HCT116 (cell line): ENCODE measurements around the gene TMEM106C. TPM values are rescaled to one million over a fixed set of nuclear protein-coding genes. Genes with fewer than 3 reads are reported as not detected.

ENCODE experiments used
- ATAC-seq: fragments of 200-7000 bp; cut with Tn5 transposase; 2 replicates; pipeline ENCODE4 v1.9.1; 2020; ENCODE audit warnings: mild to moderate bottlenecking, moderate library complexity
- BruUV-seq: library from RNA; stranded (reverse); fragments of 400-500 nt; replicated peaks from 2 replicates; lab custom pipeline; 2021; lab: Mats Ljungman, UMichigan
- CTCF ChIA-PET: fragments of 300-600 bp; sonication (Branson Sonifier 250); formaldehyde crosslinking; loops from one replicate; lab custom pipeline; 2021; ENCODE audit warnings: antibody characterized with exemption; lab: Charles Lee
- POLR2A ChIA-PET: fragments of 300-600, 350-600 bp; sonication (Branson Sonifier 250); formaldehyde crosslinking; loops from one replicate; lab custom pipeline; 2021; ENCODE audit warnings: antibody characterized with exemption; lab: Charles Lee
- RAD21 ChIA-PET, 2 experiments: fragments of 300-600 bp; sonication (Branson Sonifier 250); formaldehyde crosslinking; loops; one replicate each; lab custom pipeline; 2023; ENCODE audit warnings: low total read pairs in 2 of 2; ENCODE audit not compliant: uncharacterized antibody in 2 of 2, unreplicated experiment in 2 of 2, low non-redundant PET in 1 of 2; lab: Charles Lee
- DNase-seq: peaks from one replicate; pipeline ENCODE4 v3.0.0-alpha.2; 2010; ENCODE audit warnings: low read depth, low spot score
- H2AFZ ChIP-seq: fragments of 200-600 bp; shearing (Covaris generic), sonication (generic); 2 replicates; pipeline ENCODE4 v1.6.1; 2017; ENCODE audit warnings: low read depth, mixed run types, mixed read lengths, antibody characterized with exemption, low read length; ENCODE audit not compliant: poor library complexity, severe bottlenecking
- H3K27ac ChIP-seq: 2 replicates; pipeline ENCODE4 v1.5.1; 2012; ENCODE audit warnings: low read depth, low read length
- H3K27me3 ChIP-seq: fragments of 200-600 bp; sonication (generic); 2 replicates; pipeline ENCODE4 v1.6.1; 2016; ENCODE audit warnings: mixed run types, low read length, mixed read lengths; ENCODE audit not compliant: insufficient read depth
- H3K36me3 ChIP-seq, 2 experiments: fragments of 200-500 bp in 1 of 2; fragments of 200-600 bp in 1 of 2; sonication (Bioruptor generic) in 1 of 2; sonication (generic) in 1 of 2; 2 replicates each; pipeline versions ENCODE4 v1.5.1 to v1.6.1; 2014 to 2016; ENCODE audit warnings: low read length in 2 of 2, inconsistent platforms in 1 of 2, mixed read lengths in 1 of 2, mixed run types in 1 of 2; ENCODE audit not compliant: insufficient read depth in 2 of 2, control insufficient read depth in 1 of 2
- H3K4me1 ChIP-seq, 2 experiments: fragments of 200-600 bp in 1 of 2; sonication (generic) in 1 of 2; 2 replicates each; pipeline versions ENCODE4 v1.5.1 to v1.6.1; 2012 to 2017; ENCODE audit warnings: low read length in 2 of 2, inconsistent platforms in 1 of 2, mild to moderate bottlenecking in 1 of 2, mixed read lengths in 1 of 2, mixed run types in 1 of 2, moderate library complexity in 1 of 2; ENCODE audit not compliant: insufficient read depth in 2 of 2, control insufficient read depth in 1 of 2
- H3K4me2 ChIP-seq: fragments of 200-600 bp; sonication (generic); 2 replicates; pipeline ENCODE4 v1.6.1; 2017; ENCODE audit warnings: mixed run types, low read length, mixed read lengths
- H3K4me3 ChIP-seq, 2 experiments: fragments of 200-600 bp in 1 of 2; sonication (generic) in 1 of 2; replicated peaks in 1 of 2; 2 replicates each; pipeline ENCODE4 v1.5.1; 2011 to 2016; ENCODE audit warnings: low read length in 2 of 2, control low read depth in 1 of 2, low read depth in 1 of 2, mild to moderate bottlenecking in 1 of 2, mixed read lengths in 1 of 2, mixed run types in 1 of 2
- H3K79me2 ChIP-seq: fragments of 200-600 bp; sonication (generic); 2 replicates; pipeline ENCODE4 v1.6.1; 2017; ENCODE audit warnings: mild to moderate bottlenecking, mixed run types, low read length, moderate library complexity, mixed read lengths; ENCODE audit not compliant: insufficient read depth
- H3K9ac ChIP-seq: fragments of 200-600 bp; sonication (generic); 2 replicates; pipeline ENCODE4 v1.6.1; 2016; ENCODE audit warnings: low read length, mixed read lengths
- H3K9me2 ChIP-seq: fragments of 200-600 bp; sonication (generic), shearing (Covaris generic); 2 replicates; pipeline ENCODE4 v1.6.1; 2017; ENCODE audit warnings: mixed run types, mild to moderate bottlenecking, moderate library complexity; ENCODE audit not compliant: insufficient read depth
- H3K9me3 ChIP-seq, 2 experiments: fragments of 200-500 bp in 1 of 2; fragments of 200-600 bp in 1 of 2; sonication (Bioruptor generic) in 1 of 2; sonication (generic) in 1 of 2; 2 replicates each; pipeline ENCODE4 v1.6.1; 2014 to 2017; ENCODE audit warnings: low read length in 2 of 2, mixed read lengths in 2 of 2, inconsistent platforms in 1 of 2, low read depth in 1 of 2, mild to moderate bottlenecking in 1 of 2, mixed run types in 1 of 2, moderate library complexity in 1 of 2; ENCODE audit not compliant: control insufficient read depth in 1 of 2, insufficient read depth in 1 of 2
- H4K20me1 ChIP-seq: fragments of 200-600 bp; sonication (generic), shearing (Covaris generic); 2 replicates; pipeline ENCODE4 v1.6.1; 2017; ENCODE audit warnings: mixed run types, mild to moderate bottlenecking, moderate library complexity; ENCODE audit not compliant: insufficient read depth
- ATF3 ChIP-seq: IDR thresholded peaks from 2 replicates; pipeline ENCODE4 v1.6.1; 2012
- CBX3 ChIP-seq: IDR thresholded peaks from 2 replicates; pipeline ENCODE4 v1.6.1; 2012; ENCODE audit warnings: low read depth
- EGR1 ChIP-seq: IDR thresholded peaks from 2 replicates; pipeline ENCODE4 v1.6.1; 2012; ENCODE audit warnings: low read depth
- EZH2phosphoT487 ChIP-seq: fragments of 200-600 bp; IDR thresholded peaks from 2 replicates; pipeline ENCODE4 v1.6.1; 2018; ENCODE audit warnings: antibody characterized with exemption, borderline replicate concordance
- FOSL1 ChIP-seq: IDR thresholded peaks from 2 replicates; pipeline ENCODE4 v1.6.1; 2012; ENCODE audit warnings: low read depth
- JUND ChIP-seq: IDR thresholded peaks from 2 replicates; pipeline ENCODE4 v1.6.1; 2012
- POLR2AphosphoS5 ChIP-seq: IDR thresholded peaks from 2 replicates; pipeline ENCODE4 v1.6.1; 2011; ENCODE audit warnings: mild to moderate bottlenecking, low read depth, low read length, moderate library complexity
- SIN3A ChIP-seq: IDR thresholded peaks from 2 replicates; pipeline ENCODE4 v1.6.1; 2012; ENCODE audit warnings: low read depth
- SP1 ChIP-seq: IDR thresholded peaks from 2 replicates; pipeline ENCODE4 v1.6.1; 2012; ENCODE audit warnings: low read depth
- YY1 ChIP-seq: IDR thresholded peaks from 2 replicates; pipeline ENCODE4 v1.6.1; 2011; ENCODE audit warnings: low read length, low read depth, moderate library complexity, mild to moderate bottlenecking; ENCODE audit not compliant: insufficient replicate concordance; ENCODE audit errors: extremely low read depth
- ZFX ChIP-seq: fragments of 450-650 bp; IDR thresholded peaks from 2 replicates; pipeline ENCODE4 v1.6.1; 2017
- ZNF274 ChIP-seq: fragments of 200-500 bp; sonication (Bioruptor generic); IDR thresholded peaks from 2 replicates; pipeline ENCODE4 v1.6.1; 2014; ENCODE audit warnings: mild to moderate bottlenecking, low read depth, low read length, inconsistent platforms
- intact Hi-C: fragments of 100-400 bp; cut with micrococcal nuclease; formaldehyde crosslinking; loops from 2 replicates; pipeline ENCODE4 v1.10.0; 2022
- total RNA-seq: library from RNA; stranded (reverse); gene quantifications from one replicate; pipeline ENCODE4 v1.2.1, GENCODE V29; 2021; ENCODE audit not compliant: unreplicated experiment
- TF ChIP-seq, protein P1 (sequence below), 3 experiments: fragments of 200-600 bp in 1 of 3; sonication (generic) in 1 of 3; IDR thresholded peaks in 2 of 3; conservative IDR thresholded peaks in 1 of 3; 2 replicates each; pipeline ENCODE4 v1.5.1; 2012 to 2017; ENCODE audit warnings: low read depth in 2 of 3, low read length in 2 of 3, antibody characterized with exemption in 1 of 3, borderline replicate concordance in 1 of 3, control low read depth in 1 of 3, mild to moderate bottlenecking in 1 of 3, mixed read lengths in 1 of 3, mixed run types in 1 of 3, moderate library complexity in 1 of 3; ENCODE audit not compliant: insufficient read depth in 1 of 3

The TMEM106C gene
- total RNA-seq, 1 experiment from 2014 or later, result 94.7 TPM

- peaks cover 9 to 20% of the 10 kb centered on the region in 2 experiments for H3K4me1 ChIP-seq
- no peak overlapping the region for H3K4me3 ChIP-seq
- H2AFZ ChIP-seq, result no peak overlapping the region
- no peak overlapping the region for H3K27ac ChIP-seq
- ATAC-seq, result no peak
- no peak for TF ChIP-seq FOSL1
- TF ChIP-seq ZNF274, result no peak
- no peak for TF ChIP-seq ATF3
- TF ChIP-seq CBX3, result no peak
- TF ChIP-seq POLR2AphosphoS5, result no peak
- TF ChIP-seq ZFX, result no peak; the same call in 1 of the 2 replicates
- no peak for TF ChIP-seq EGR1
- TF ChIP-seq, protein P1, sequence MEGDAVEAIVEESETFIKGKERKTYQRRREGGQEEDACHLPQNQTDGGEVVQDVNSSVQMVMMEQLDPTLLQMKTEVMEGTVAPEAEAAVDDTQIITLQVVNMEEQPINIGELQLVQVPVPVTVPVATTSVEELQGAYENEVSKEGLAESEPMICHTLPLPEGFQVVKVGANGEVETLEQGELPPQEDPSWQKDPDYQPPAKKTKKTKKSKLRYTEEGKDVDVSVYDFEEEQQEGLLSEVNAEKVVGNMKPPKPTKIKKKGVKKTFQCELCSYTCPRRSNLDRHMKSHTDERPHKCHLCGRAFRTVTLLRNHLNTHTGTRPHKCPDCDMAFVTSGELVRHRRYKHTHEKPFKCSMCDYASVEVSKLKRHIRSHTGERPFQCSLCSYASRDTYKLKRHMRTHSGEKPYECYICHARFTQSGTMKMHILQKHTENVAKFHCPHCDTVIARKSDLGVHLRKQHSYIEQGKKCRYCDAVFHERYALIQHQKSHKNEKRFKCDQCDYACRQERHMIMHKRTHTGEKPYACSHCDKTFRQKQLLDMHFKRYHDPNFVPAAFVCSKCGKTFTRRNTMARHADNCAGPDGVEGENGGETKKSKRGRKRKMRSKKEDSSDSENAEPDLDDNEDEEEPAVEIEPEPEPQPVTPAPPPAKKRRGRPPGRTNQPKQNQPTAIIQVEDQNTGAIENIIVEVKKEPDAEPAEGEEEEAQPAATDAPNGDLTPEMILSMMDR (IDR thresholded peaks at IDR 0.05 in 2 of 3, conservative IDR thresholded peaks at IDR 0.05 in 1 of 3; ENCODE audit: borderline replicate concordance in 1 of 3, insufficient read depth in 1 of 3, low read depth in 2 of 3, low read length in 2 of 3), result no peak
- TF ChIP-seq EZH2phosphoT487, result no peak
- no peak for TF ChIP-seq SP1
- TF ChIP-seq SIN3A, result no peak
- no peak for TF ChIP-seq JUND
- TF ChIP-seq YY1, result no peak
- TF ChIP-seq, all 23 proteins: peak for 0
- no peak for DNase-seq
- H3K36me3 ChIP-seq, result no peaks in the 10 kb centered on the region
- H3K79me2 ChIP-seq, result no peaks in the 10 kb centered on the region
- BruUV-seq, result no TSS peak
- ChIA-PET CTCF (no interaction called here), RAD21 (no interaction called here), POLR2A (no interaction called here)
- no peaks in the 10 kb centered on the region for H3K9me2 ChIP-seq
- no peaks in the 10 kb centered on the region for H4K20me1 ChIP-seq
- intact Hi-C loops, result no loop called here
- H3K4me2 ChIP-seq, result no peak overlapping the region
- H3K27me3 ChIP-seq, result peaks cover 29% of the 10 kb centered on the region; the same call in 1 of the 2 replicates
- H3K9me3 ChIP-seq, result no peaks in the 10 kb centered on the region
- H3K9ac ChIP-seq, result no peak overlapping the region
Measured at GRCh38 chr12:47997321-47997720, 33.9 kb downstream of the TMEM106C start.
